Peyer's patch (tissue), 4 donors: ENCODE results near the gene JCAD. TPM values are rescaled to one million over a fixed set of nuclear protein-coding genes. Genes with fewer than 3 reads are reported as not detected.

Source experiments
- DNase-seq, 3 donors: peaks; one replicate each; pipeline ENCODE4 v3.0.0-alpha.2; 2017 to 2019
- H3K27ac ChIP-seq, 4 donors: fragments of 200-600 bp; sonication (generic); one replicate each; pipeline ENCODE4 v1.5.1; 2016 to 2019
- H3K27me3 ChIP-seq, 2 donors: fragments of 200-600 bp; sonication (generic); one replicate each; pipeline ENCODE4 v1.5.1; 2019
- H3K36me3 ChIP-seq, 3 donors: fragments of 200-600 bp; sonication (generic); one replicate each; pipeline ENCODE4 v1.5.1; 2016 to 2019
- H3K4me1 ChIP-seq, 4 donors: fragments of 200-600 bp; sonication (generic); one replicate each; pipeline ENCODE4 v1.5.1; 2016 to 2019
- H3K4me3 ChIP-seq, 4 donors: fragments of 200-600 bp; sonication (generic); 1 replicate in 3 of 4; 2 replicates in 1 of 4; pipeline ENCODE4 v1.5.1; 2016 to 2019; ENCODE audit warnings: mild to moderate bottlenecking in 1 of 4
- H3K9me3 ChIP-seq, 4 donors: fragments of 200-600 bp; sonication (generic); one replicate each; pipeline ENCODE4 v1.5.1; 2016 to 2019; ENCODE audit warnings: mild to moderate bottlenecking in 1 of 4
- POLR2A ChIP-seq, 2 donors: fragments of 450-650 bp; IDR thresholded peaks; one replicate each; pipeline ENCODE4 v1.5.1; 2017; ENCODE audit warnings: antibody characterized with exemption in 2 of 2, mild to moderate bottlenecking in 2 of 2, moderate library complexity in 2 of 2
- total RNA-seq, 4 donors: library from RNA; depleted of rRNA; stranded (reverse); fragments of >200 nt; gene quantifications; one replicate each; pipeline ENCODE4 v1.1.0, GENCODE V29; 2016
- TF ChIP-seq, protein P1 (sequence below), 6 experiments: fragments of 450-650 bp in 4 of 6; fragments of 200-600 bp in 2 of 6; sonication (generic) in 1 of 6; IDR thresholded peaks; one replicate each; pipeline ENCODE4 v1.5.1; 2017 to 2019; ENCODE audit warnings: antibody characterized with exemption in 6 of 6, mild to moderate bottlenecking in 3 of 6, moderate library complexity in 1 of 6

Gene JCAD
- total RNA-seq, 4 donors from 2014 or later = 0.53 to 5.8 (median 2.6) TPM

DNA sequence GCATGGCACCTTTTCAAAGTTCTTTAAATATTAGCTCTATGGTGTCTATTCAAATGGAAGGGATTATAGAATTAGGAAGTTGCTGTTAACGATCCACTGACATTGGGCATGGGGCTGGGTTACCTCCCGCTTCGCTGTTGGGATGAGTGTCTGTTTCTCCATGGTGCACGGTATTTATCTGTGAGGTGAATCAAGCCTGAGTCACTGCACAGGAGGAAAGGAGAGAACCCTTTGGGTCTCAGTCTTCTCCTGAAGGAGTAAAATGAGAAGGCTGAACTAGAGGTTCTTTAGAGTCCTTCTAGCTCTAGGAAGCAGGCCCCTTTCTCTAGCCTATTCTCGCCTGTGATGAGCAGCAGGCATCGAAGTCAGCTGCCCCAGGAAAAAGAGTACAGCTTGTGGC, 7.3 kb downstream of the JCAD start:
- Histone ChIP-seq H3K27ac (no peak overlapping the region), H3K4me1 (no peaks in the 10 kb centered on the region), H3K27me3 (no peaks in the 10 kb centered on the region), H3K9me3 (no peaks in the 10 kb centered on the region), H3K36me3 (no peaks in the 10 kb centered on the region), H3K4me3 (no peak overlapping the region)
- TF ChIP-seq, protein P1, sequence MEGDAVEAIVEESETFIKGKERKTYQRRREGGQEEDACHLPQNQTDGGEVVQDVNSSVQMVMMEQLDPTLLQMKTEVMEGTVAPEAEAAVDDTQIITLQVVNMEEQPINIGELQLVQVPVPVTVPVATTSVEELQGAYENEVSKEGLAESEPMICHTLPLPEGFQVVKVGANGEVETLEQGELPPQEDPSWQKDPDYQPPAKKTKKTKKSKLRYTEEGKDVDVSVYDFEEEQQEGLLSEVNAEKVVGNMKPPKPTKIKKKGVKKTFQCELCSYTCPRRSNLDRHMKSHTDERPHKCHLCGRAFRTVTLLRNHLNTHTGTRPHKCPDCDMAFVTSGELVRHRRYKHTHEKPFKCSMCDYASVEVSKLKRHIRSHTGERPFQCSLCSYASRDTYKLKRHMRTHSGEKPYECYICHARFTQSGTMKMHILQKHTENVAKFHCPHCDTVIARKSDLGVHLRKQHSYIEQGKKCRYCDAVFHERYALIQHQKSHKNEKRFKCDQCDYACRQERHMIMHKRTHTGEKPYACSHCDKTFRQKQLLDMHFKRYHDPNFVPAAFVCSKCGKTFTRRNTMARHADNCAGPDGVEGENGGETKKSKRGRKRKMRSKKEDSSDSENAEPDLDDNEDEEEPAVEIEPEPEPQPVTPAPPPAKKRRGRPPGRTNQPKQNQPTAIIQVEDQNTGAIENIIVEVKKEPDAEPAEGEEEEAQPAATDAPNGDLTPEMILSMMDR (IDR thresholded peaks at IDR 0.05) = no peak
- no peak for TF ChIP-seq POLR2A (IDR thresholded peaks at IDR 0.05)
- DNase-seq = no peak

DNA sequence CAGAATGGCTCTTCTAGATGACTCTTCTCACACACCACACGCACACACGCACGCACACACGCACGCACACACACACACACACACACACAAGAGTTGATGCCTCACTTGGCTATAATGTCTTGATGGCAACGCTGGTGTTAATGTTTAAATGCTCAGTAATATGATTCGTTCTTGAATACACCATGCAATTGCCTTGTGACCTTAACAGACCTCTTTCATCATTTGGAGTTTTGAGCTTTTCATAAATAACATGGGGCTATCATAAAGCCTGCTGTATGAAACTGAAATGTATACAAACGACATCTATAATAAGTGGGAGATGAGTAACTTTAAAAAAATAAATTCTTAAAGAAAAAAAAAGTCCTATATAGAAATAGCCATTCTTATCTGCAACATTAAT, 8.2 kb downstream of the JCAD start:
- Histone ChIP-seq H3K9me3 (no peaks in the 10 kb centered on the region), H3K36me3 (no peaks in the 10 kb centered on the region), H3K27me3 (no peaks in the 10 kb centered on the region), H3K4me3 (no peak overlapping the region), H3K27ac (no peak overlapping the region), H3K4me1 (no peaks in the 10 kb centered on the region)
- DNase-seq = no peak
- TF ChIP-seq, protein P1 (IDR thresholded peaks at IDR 0.05) = no peak
- TF ChIP-seq POLR2A (IDR thresholded peaks at IDR 0.05) = no peak

DNA sequence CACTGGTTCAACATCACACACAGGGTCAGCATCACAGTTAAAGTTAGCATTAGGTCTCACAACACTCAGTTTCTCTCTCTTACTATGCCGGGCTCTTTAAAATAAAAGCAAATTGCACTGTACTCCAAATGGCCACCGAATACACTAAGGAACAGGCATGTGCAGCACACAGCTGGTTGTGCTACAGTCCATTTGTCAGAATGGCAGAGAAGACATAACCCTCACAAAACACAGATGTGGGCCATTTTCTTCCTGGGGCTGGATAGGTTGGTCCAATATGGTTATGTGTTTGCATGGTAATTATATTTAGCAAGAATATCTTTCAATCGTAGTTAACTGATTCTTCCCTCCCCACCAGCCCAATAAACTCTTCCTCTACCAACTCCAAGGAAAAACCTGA, 9.0 kb downstream of the JCAD start:
- no peaks in the 10 kb centered on the region for H3K9me3 ChIP-seq
- TF ChIP-seq, protein P1 (IDR thresholded peaks at IDR 0.05) = no peak
- TF ChIP-seq POLR2A (IDR thresholded peaks at IDR 0.05) = no peak
- no peaks in the 10 kb centered on the region for H3K36me3 ChIP-seq
- no peak overlapping the region for H3K4me3 ChIP-seq
- H3K27me3 ChIP-seq = no peaks in the 10 kb centered on the region
- no peak for DNase-seq
- H3K4me1 ChIP-seq = no peaks in the 10 kb centered on the region
- H3K27ac ChIP-seq = no peak overlapping the region

DNA sequence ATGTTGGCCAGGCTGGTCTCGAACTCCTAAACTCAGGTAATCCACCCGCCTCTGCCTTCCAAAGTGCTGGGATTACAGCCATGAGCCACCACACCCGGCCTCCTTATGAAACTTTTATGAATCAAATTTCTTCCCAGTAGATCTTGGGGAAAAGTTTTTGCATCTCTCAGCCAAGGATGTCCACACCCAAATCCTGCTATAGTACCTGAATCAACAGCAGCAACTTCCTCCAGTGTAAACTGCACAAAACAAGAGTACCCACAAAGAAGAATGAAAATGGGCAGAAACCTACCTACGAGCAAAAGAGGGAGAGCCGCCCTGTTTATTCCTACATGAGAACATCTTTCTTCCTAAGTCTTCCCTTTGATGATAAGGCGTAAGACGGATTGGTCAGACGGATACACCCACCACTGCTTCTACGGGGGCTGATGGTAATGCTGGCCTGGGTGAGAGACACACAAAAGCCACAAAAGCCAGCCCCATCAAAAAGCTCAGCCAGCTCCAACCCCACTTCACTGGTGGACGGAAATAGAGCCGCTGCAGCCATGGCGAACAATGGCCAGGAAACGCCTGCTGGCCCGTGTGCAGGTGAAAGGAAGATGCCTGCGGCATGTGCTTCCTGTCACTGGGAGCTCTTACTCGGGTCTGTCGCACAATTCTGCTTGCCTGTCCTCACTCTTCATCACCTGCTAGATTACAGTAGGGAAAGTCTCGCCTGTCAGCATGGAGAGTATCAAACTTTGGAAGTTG, 10.4 kb downstream of the JCAD start:
- no peaks in the 10 kb centered on the region for H3K9me3 ChIP-seq
- H3K4me3 ChIP-seq = no peak overlapping the region
- no peak for DNase-seq
- no peaks in the 10 kb centered on the region for H3K27me3 ChIP-seq
- no peaks in the 10 kb centered on the region for H3K4me1 ChIP-seq
- no peaks in the 10 kb centered on the region for H3K36me3 ChIP-seq
- no peak overlapping the region for H3K27ac ChIP-seq
- TF ChIP-seq POLR2A (IDR thresholded peaks at IDR 0.05) = no peak
- TF ChIP-seq, protein P1 (IDR thresholded peaks at IDR 0.05) = no peak

DNA sequence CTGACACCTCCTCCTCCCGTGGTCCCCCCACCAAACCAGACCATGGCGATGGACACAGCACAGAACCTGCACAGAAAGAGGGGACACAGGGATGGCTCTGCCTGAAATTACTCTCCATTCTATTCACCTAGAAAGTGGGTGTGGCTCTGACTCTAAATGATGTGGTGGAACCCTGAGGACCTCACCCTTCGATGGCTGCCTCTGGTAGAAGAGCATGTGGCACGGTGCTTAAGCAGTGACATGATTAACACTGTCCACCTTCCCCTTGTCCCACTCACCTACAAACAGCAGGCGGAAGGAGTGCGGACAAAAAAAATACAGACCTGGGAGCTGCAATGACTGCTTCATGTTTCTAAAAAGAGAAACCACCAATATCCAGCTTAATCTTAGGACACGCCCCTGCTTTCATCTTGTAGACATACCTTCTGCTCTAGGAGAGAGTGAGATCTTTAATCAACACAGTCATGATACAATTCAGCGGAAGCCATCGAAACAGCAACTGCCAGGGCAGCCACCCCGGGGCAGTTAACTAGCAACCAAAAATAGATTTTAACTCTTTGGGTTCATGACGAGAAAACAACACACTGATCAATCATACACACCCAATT, 11.4 kb downstream of the JCAD start:
- Histone ChIP-seq H3K27ac (no peak overlapping the region), H3K27me3 (no peaks in the 10 kb centered on the region), H3K4me1 (no peaks in the 10 kb centered on the region), H3K36me3 (no peaks in the 10 kb centered on the region), H3K4me3 (no peak overlapping the region), H3K9me3 (no peaks in the 10 kb centered on the region)
- no peak for DNase-seq
- TF ChIP-seq, protein P1 (IDR thresholded peaks at IDR 0.05) = no peak
- TF ChIP-seq POLR2A (IDR thresholded peaks at IDR 0.05) = no peak
